GM10266 (cell line): Measurements from ENCODE around the gene SMIM3.

Experiments used
- DNase-seq: peaks from one replicate; pipeline ENCODE4 v3.0.0; 2012; ENCODE audit errors: extremely low spot score
- TF ChIP-seq, protein P1 (sequence below): IDR thresholded peaks from 2 replicates; pipeline ENCODE4 v1.5.1; 2012; ENCODE audit warnings: mild to moderate bottlenecking, low read depth; ENCODE audit not compliant: control insufficient read depth, insufficient read depth; ENCODE audit errors: missing control alignments

SMIM3 gene

DNA sequence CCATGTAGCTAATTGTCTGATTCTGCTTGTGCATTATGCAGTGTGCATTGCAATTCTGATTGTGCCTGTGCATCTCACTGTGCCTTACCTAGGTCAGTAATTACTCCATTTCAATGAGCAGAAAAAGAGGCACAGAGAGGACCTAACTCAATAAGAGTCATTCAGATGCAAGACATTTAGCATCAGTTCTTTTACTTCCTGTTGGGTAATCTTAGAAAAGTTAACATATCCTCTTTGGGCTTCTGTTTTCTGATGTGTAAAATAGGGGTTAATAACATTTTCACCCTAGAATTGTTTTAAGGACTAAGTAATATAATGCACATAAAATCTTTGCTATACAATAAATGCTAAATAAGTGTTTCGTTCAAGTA lies 12.8 kb upstream of the SMIM3 start:
- TF ChIP-seq, protein P1, sequence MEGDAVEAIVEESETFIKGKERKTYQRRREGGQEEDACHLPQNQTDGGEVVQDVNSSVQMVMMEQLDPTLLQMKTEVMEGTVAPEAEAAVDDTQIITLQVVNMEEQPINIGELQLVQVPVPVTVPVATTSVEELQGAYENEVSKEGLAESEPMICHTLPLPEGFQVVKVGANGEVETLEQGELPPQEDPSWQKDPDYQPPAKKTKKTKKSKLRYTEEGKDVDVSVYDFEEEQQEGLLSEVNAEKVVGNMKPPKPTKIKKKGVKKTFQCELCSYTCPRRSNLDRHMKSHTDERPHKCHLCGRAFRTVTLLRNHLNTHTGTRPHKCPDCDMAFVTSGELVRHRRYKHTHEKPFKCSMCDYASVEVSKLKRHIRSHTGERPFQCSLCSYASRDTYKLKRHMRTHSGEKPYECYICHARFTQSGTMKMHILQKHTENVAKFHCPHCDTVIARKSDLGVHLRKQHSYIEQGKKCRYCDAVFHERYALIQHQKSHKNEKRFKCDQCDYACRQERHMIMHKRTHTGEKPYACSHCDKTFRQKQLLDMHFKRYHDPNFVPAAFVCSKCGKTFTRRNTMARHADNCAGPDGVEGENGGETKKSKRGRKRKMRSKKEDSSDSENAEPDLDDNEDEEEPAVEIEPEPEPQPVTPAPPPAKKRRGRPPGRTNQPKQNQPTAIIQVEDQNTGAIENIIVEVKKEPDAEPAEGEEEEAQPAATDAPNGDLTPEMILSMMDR, result no peak
- no peak for DNase-seq

GRCh38 chr5:150766251-150766650 lies 12.3 kb upstream of the SMIM3 start:
- TF ChIP-seq, protein P1, result no peak
- DNase-seq, result no peak

GRCh38 chr5:150771034-150771795 lies 7.3 kb upstream of the SMIM3 start:
- TF ChIP-seq, protein P1, result no peak
- no peak for DNase-seq

DNA sequence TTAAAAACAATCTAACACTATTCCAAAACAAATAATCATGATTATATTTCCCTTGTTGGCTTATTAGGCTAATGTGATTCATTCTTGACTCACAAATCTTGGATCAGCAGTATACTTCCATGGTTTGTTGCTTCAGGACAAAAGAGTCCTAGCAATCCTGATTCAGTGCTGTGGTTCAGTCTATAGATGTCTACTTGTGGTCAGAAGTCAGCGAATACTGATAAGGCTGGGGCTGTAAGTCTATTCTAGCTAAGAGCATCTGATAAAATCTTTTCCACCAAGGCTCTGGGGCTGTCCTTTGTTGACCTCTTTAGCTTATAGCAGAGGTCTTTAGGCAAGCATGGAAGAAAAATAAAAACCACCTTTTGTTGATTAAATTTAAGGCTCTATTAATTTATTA lies 4.4 kb upstream of the SMIM3 start:
- DNase-seq, result no peak
- TF ChIP-seq, protein P1, result no peak

DNA sequence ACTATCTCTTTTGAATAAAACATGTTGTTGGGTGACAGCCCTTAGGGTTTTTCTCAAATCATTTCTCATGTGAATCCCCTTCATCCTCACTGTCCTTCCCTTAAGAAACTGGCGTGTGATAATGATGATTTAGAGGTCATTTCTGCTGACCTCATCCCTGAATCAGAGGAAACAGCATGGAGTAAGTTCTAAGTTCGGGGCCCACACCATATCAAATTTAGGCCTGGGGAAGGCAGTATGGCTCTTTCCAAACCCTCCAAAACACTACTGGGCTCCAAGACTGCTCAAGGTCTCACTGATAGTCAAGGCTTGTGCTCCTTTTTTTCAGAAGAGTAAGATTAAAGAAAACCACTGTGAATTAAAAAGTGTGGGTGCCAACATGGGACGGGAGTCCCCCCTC lies 872 bp upstream of the SMIM3 start:
- no peak for DNase-seq
- TF ChIP-seq, protein P1, result no peak

DNA sequence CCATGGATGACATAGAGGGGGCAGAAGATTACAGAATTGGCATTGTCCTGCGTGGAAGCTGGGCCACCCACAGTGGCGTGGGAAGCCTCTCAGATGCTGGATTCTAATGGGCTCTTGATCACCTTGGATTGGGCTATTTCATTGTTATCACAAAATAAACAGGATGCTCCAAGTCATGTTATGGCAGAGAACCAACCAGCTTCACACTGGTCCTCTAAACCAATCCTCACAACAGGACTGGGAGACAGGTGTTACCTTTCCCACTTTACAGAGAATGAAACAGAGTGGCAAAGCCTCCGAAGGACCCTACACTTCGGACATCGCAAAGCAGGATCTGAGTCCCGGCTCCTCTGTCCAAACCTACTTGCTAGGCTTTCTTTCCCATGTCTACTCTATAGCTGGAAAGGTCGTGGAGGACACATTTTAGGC lies 455 bp upstream of the SMIM3 start:
- TF ChIP-seq, protein P1, result no peak
- DNase-seq, result no peak

GRCh38 chr5:150779397-150780186 lies 1.0 kb downstream of the SMIM3 start:
- TF ChIP-seq, protein P1, result no peak
- DNase-seq, result no peak
